Measurements from ENCODE around the gene PTPRR. TPM values are rescaled to one million over a fixed set of nuclear protein-coding genes. Genes with fewer than 3 reads are reported as not detected.

The PTPRR gene
- total and polyA plus RNA-seq, 10 of the 15 experiments (the other 5 are each of a cell fraction or from before 2014, with no cell fraction given): 0.14 to 3.1 (median 0.42) TPM

- no TSS peak for BruUV-seq (replicated peaks)
- in situ Hi-C loops (cut with MboI): no loop called here
- H3K27me3 ChIP-seq (replicated peaks in 1 of 2; ENCODE audit: control insufficient read depth in 2 of 2, insufficient read depth in 2 of 2, low read length in 1 of 2): no peaks in the 10 kb centered on the region
- H3K9ac ChIP-seq (ENCODE audit: control insufficient read depth, insufficient read depth, low read length): no peak overlapping the region
- H3K4me1 ChIP-seq (ENCODE audit: control insufficient read depth, insufficient read depth, low read length): no peaks in the 10 kb centered on the region
- H4K20me1 ChIP-seq (ENCODE audit: control insufficient read depth, insufficient read depth): no peaks in the 10 kb centered on the region
- no peak for FAIRE-seq
- DNase-seq (ENCODE audit: low read depth, low spot score): no peak
- H2AFZ ChIP-seq (ENCODE audit: control insufficient read depth, low read depth, low read length): no peak overlapping the region
- POLR2A ChIA-PET: no interaction called here
- WGBS (ENCODE audit: insufficient coverage, insufficient replicate concordance, low lambda C conversion rate, missing lambda C conversion rate): 13% methylated on average over 9 of the region's 9 CpGs
- intact Hi-C loops (cut with micrococcal nuclease; ENCODE audit: unreplicated experiment): no loop called here
- no peak overlapping the region for H3K4me2 ChIP-seq (ENCODE audit: control insufficient read depth, insufficient read depth)
- SMC1A ChIA-PET (ENCODE audit: uncharacterized antibody, unreplicated experiment): no interaction called here
- H3K27ac ChIP-seq (ENCODE audit: control insufficient read depth, insufficient read depth): no peak overlapping the region
- no peaks in the 10 kb centered on the region for H3K9me3 ChIP-seq (replicated peaks; ENCODE audit: control insufficient read depth, insufficient read depth, low read length)
- no peaks in the 10 kb centered on the region for H3K79me2 ChIP-seq (ENCODE audit: control insufficient read depth, insufficient read depth, low read length)
- RAD21 ChIA-PET (ENCODE audit: unreplicated experiment): no interaction called here
- H3K4me3 ChIP-seq: no peak overlapping the region
- CTCF ChIA-PET: no interaction called here
- no peaks in the 10 kb centered on the region for H3K36me3 ChIP-seq (ENCODE audit: control insufficient read depth in 2 of 2, insufficient read depth in 2 of 2, low read length in 1 of 2)
- no peak for ATAC-seq
- TF ChIP-seq SIX5 (IDR thresholded peaks at IDR 0.05; ENCODE audit: low read depth, low read length, severe bottlenecking): no peak
- TF ChIP-seq SIN3A (IDR thresholded peaks at IDR 0.05; ENCODE audit: low read depth, low read length): no peak
- no peak for TF ChIP-seq PKNOX1 (IDR thresholded peaks at IDR 0.05)
- TF ChIP-seq BCL11A (IDR thresholded peaks at IDR 0.05; ENCODE audit: low read depth, low read length): no peak
- TF ChIP-seq PAX8 (IDR thresholded peaks at IDR 0.05): no peak
- no peak for TF ChIP-seq EP300 (IDR thresholded peaks at IDR 0.05; ENCODE audit: borderline replicate concordance in 1 of 2, control insufficient read depth in 1 of 2, low read depth in 2 of 2, low read length in 2 of 2)
- no peak for TF ChIP-seq IRF5 (IDR thresholded peaks at IDR 0.05; ENCODE audit: borderline replicate concordance)
- TF ChIP-seq MYC (IDR thresholded peaks at IDR 0.05; ENCODE audit: insufficient read depth, insufficient read length, insufficient replicate concordance, low read length, severe bottlenecking): no peak
- no peak for TF ChIP-seq ZNF207 (IDR thresholded peaks at IDR 0.05; ENCODE audit: borderline replicate concordance)
- TF ChIP-seq RELB (IDR thresholded peaks at IDR 0.05; ENCODE audit: low read depth): no peak
- TF ChIP-seq SKIL (IDR thresholded peaks at IDR 0.05; ENCODE audit: low read depth, poor library complexity, severe bottlenecking): no peak
- TF ChIP-seq ZNF687 (IDR thresholded peaks at IDR 0.05): no peak
- no peak for TF ChIP-seq RB1 (IDR thresholded peaks at IDR 0.05; ENCODE audit: borderline replicate concordance)
- no peak for TF ChIP-seq JUND (IDR thresholded peaks at IDR 0.05; ENCODE audit: low read depth, low read length)
These were observed 353 bp upstream of the PTPRR start for GRCh38 chr12:70920891-70921290.
